ENCODE results near the gene IL22. TPM values are rescaled to one million over a fixed set of nuclear protein-coding genes. Genes with fewer than 3 reads are reported as not detected.

The IL22 gene
- total RNA-seq, 3 donors from 2014 or later = not detected

DNA sequence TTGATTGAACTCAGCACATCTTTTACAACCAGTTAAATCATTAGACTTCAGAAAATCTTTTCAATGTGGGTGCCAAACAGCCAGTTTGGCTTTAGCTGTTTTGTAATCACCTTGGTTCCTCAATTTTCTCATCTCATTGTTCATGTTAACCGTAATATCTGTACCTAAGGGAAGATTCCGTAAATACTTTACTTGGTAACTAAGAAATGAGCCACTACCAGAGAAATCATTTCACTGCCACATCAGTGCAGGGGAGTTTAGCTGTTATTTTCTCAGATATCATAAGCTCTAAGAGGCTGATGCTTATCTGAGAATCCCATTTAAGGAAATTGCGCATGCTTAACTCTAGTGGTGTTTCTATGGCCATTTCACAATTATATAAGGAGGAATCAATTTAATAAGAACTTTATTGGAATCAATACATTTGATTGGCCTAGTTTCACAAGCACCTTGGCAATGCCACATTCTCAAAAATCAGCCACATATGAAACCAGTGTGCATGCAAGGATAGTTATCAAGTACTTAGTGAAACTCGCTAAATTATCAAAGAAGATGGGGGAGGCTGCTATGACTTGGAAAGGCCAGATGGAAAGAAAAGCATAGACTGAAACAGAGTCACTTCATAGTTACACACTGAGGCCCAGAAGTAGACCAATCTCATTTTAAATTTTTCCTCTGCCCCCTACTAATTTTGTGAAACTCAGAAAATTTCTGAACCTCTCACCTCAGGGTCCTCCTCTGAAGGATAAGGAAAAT is 28.1 kb upstream of the IL22 start:
- Histone ChIP-seq H3K36me3 (ENCODE audit: low read depth) (no peaks in the 10 kb centered on the region), H3K4me3 (no peak overlapping the region), H3K9me3 (no peaks in the 10 kb centered on the region), H3K4me1 (ENCODE audit: low read depth) (no peaks in the 10 kb centered on the region)
- DNase-seq (no peak), ATAC-seq (no peak)
- intact Hi-C loops (cut with DNase I, micrococcal nuclease) = no loop called here
- TF ChIP-seq, protein P1, sequence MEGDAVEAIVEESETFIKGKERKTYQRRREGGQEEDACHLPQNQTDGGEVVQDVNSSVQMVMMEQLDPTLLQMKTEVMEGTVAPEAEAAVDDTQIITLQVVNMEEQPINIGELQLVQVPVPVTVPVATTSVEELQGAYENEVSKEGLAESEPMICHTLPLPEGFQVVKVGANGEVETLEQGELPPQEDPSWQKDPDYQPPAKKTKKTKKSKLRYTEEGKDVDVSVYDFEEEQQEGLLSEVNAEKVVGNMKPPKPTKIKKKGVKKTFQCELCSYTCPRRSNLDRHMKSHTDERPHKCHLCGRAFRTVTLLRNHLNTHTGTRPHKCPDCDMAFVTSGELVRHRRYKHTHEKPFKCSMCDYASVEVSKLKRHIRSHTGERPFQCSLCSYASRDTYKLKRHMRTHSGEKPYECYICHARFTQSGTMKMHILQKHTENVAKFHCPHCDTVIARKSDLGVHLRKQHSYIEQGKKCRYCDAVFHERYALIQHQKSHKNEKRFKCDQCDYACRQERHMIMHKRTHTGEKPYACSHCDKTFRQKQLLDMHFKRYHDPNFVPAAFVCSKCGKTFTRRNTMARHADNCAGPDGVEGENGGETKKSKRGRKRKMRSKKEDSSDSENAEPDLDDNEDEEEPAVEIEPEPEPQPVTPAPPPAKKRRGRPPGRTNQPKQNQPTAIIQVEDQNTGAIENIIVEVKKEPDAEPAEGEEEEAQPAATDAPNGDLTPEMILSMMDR (IDR thresholded peaks at IDR 0.05) = no peak

DNA sequence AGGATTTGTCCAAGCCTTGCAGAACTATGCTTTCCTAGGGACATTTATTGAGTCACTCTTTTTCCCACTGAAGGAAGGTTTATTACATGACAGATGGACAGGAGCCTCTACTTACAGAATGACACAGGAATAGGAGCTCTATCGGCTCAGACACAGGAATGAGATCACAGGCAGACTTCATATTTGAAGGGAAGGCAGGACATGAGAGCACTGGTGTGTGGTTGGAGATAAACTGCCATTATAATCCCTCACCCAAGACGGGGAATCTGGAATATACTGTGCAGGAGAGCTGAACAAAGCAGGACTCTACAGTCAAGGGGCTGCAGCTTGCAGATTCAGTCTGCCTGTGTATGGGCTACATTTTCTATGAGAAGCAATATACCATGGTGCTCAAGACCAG is 26.8 kb upstream of the IL22 start:
- TF ChIP-seq, protein P1 (IDR thresholded peaks at IDR 0.05) = no peak
- Histone ChIP-seq H3K4me3 (no peak overlapping the region), H3K36me3 (ENCODE audit: low read depth) (no peaks in the 10 kb centered on the region), H3K4me1 (ENCODE audit: low read depth) (no peaks in the 10 kb centered on the region), H3K9me3 (no peaks in the 10 kb centered on the region)
- ATAC-seq (no peak), DNase-seq (no peak)
- intact Hi-C loops (cut with DNase I, micrococcal nuclease) = no loop called here

DNA sequence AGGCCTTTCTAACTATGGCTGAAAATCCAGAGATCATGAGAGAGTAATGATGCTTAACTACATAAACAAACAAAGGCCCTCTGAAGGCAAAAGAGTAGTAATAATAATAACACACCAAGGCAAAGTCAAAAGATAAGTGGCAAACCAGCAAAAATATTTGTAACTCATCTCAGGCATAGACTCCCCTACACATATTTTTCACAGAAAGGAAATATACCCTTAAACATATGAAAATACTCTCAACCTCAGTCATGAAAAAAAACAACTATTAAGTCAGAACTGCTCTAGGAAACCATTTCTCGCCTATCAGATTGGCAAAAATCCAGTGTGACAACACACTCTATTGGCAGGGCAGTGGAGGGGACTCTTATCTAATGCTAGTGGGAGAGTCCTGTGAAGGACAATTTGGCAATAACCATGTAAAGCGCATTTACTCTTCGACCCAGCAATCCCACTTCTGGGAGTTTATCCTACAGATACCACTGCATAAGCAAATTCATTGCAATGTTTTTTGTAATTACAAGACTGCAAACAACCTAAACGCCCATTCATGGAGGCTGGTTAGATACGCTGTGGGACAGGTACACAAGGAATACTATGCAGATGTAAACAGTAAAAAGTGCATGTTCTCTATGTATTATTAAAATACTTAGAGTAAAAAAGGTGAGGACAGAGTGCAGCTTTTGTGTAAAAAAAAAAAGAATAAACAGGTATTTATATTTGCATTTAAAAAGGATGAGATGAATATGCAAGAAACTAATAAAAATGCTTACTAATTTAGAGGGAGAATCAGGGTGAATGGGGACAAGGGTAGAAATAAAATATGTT is 26.0 kb upstream of the IL22 start:
- intact Hi-C loops (cut with DNase I, micrococcal nuclease) = no loop called here
- ATAC-seq (no peak), DNase-seq (no peak)
- TF ChIP-seq, protein P1 (IDR thresholded peaks at IDR 0.05) = no peak
- Histone ChIP-seq H3K4me3 (no peak overlapping the region), H3K9me3 (no peaks in the 10 kb centered on the region), H3K4me1 (ENCODE audit: low read depth) (no peaks in the 10 kb centered on the region), H3K36me3 (ENCODE audit: low read depth) (no peaks in the 10 kb centered on the region)

DNA sequence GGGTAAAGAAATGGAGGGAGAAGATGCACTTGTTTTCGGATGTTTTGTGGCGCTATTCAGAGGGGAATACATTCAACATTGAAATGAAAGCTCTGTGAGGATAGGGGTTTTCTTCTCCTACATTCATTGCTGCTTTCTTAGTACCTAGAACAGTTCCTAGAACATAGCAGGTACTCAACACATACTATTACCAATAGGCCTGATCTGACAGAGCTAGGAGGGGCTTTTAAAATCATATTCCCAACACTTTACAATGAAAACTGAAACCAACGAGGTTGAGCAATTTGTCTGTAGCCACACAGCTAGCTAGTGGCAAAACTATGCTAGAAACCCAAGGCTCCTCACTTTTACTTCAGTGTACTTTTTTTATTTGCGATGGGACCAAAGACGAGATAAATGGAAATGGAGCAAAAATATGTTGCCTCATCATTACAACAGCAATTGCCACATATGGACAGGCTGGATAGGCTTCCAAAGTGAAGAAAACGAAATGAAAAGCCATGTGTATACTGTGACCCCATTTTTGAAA is 23.1 kb upstream of the IL22 start:
- DNase-seq = no peak
- intact Hi-C loops (cut with DNase I, micrococcal nuclease) = no loop called here
- Histone ChIP-seq H3K36me3 (ENCODE audit: low read depth) (no peaks in the 10 kb centered on the region), H3K4me3 (no peak overlapping the region), H3K4me1 (ENCODE audit: low read depth) (no peaks in the 10 kb centered on the region), H3K9me3 (no peaks in the 10 kb centered on the region)
- TF ChIP-seq, protein P1 (IDR thresholded peaks at IDR 0.05) = no peak
- no peak for ATAC-seq

DNA sequence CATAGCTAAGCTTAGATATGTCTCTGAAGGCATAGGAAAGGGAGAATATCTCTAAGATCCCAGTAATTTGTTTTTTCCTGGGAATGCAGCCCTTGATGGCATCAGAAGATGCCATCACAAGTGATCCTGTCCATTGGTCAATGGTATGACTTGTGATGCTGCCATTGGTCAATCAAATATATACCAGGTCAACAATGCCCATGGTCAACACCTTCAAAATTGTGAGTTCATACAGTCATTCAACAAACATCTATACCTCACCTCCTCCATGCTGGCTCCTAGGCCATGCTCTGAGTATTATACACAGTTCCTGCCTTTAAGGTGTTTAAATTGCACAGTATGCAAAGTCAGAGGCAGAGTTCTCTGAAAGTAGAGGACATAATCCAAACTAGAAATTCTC is 19.3 kb upstream of the IL22 start:
- TF ChIP-seq, protein P1 (IDR thresholded peaks at IDR 0.05) = no peak

More for the DNA sequence above, 19.3 kb upstream of the IL22 start:
- intact Hi-C loops (cut with DNase I, micrococcal nuclease) = no loop called here
- no peaks in the 10 kb centered on the region for H3K36me3 ChIP-seq (ENCODE audit: low read depth)
- no peaks in the 10 kb centered on the region for H3K9me3 ChIP-seq
- H3K4me3 ChIP-seq = no peak overlapping the region
- no peaks in the 10 kb centered on the region for H3K4me1 ChIP-seq (ENCODE audit: low read depth)
- ATAC-seq = no peak
- DNase-seq = no peak

Data from mucosa of descending colon (tissue), 3 donors.